Mammary epithelial cell (primary cell): ENCODE results near the gene TMEM91.

Experiments used
- CTCF ChIP-seq, 2 donors: IDR thresholded peaks in 1 of 2; conservative IDR thresholded peaks in 1 of 2; 2 replicates each; pipeline ENCODE4 v1.5.1; 2011 to 2012; ENCODE audit warnings: inconsistent platforms in 2 of 2, low read length in 2 of 2, mild to moderate bottlenecking in 2 of 2, control low read depth in 1 of 2, low read depth in 1 of 2; ENCODE audit not compliant: insufficient read depth in 1 of 2; ENCODE audit errors: extremely low read depth in 1 of 2
- EZH2 ChIP-seq: IDR thresholded peaks from 2 replicates; pipeline ENCODE4 v1.6.1; 2012; ENCODE audit warnings: low read length, inconsistent platforms, borderline replicate concordance

- TF ChIP-seq CTCF (conservative IDR thresholded peaks at IDR 0.05 in 1 of 2, IDR thresholded peaks at IDR 0.05 in 1 of 2; ENCODE audit: extremely low read depth in 1 of 2, insufficient read depth in 1 of 2, low read depth in 1 of 2, low read length in 2 of 2) (no peak), EZH2 (no peak)
Measured at GRCh38 chr19:41413947-41414346, 37.6 kb downstream of the TMEM91 start.
